GM19468 (cell line): ENCODE results near the gene GRAP2.
"Not testable (repeated sequence)": the region's sequence is repeated elsewhere in the genome, so short reads cannot be mapped to it uniquely, and the experiment has no call there.

Experiments
- ATAC-seq: cut with Tn5 transposase; IDR thresholded peaks from one replicate; pipeline ENCODE4 v1.9.1; 2021; ENCODE audit warnings: mild to moderate bottlenecking, moderate library complexity, moderate number of reproducible peaks; ENCODE audit not compliant: unreplicated experiment; ENCODE audit errors: extremely low read depth

Gene GRAP2

GRCh38 chr22:39896313-39896996 is 4.4 kb upstream of the GRAP2 start:
- no peak for ATAC-seq

GRCh38 chr22:39897841-39898240 is 3.0 kb upstream of the GRAP2 start:
- ATAC-seq, result no peak

GRCh38 chr22:39898997-39899396 is 1.9 kb upstream of the GRAP2 start:
- ATAC-seq, result peak; percentile 51

GRCh38 chr22:39901565-39902146 is 772 bp downstream of the GRAP2 start:
- no peak for ATAC-seq

GRCh38 chr22:39904024-39904423 is 3.1 kb downstream of the GRAP2 start:
- ATAC-seq, result not testable (repeated sequence)

- ATAC-seq, result no peak
Measured at GRCh38 chr22:39904862-39905261, 4.0 kb downstream of the GRAP2 start.

- ATAC-seq, result no peak
Measured at GRCh38 chr22:39905687-39906086, 4.8 kb downstream of the GRAP2 start.

GRCh38 chr22:39906207-39906606 is 5.3 kb downstream of the GRAP2 start:
- no peak for ATAC-seq

- ATAC-seq, result no peak
Measured at GRCh38 chr22:39907047-39907446, 6.2 kb downstream of the GRAP2 start.

GRCh38 chr22:39907605-39908097 is 6.8 kb downstream of the GRAP2 start:
- no peak for ATAC-seq

- no peak for ATAC-seq
Measured at GRCh38 chr22:39908136-39908535, 7.3 kb downstream of the GRAP2 start.

GRCh38 chr22:39908737-39909136 is 7.9 kb downstream of the GRAP2 start:
- ATAC-seq, result no peak

- ATAC-seq, result no peak
Measured at GRCh38 chr22:39910876-39911613, 10.2 kb downstream of the GRAP2 start.

- ATAC-seq, result no peak
Measured at GRCh38 chr22:39913321-39913720, 12.4 kb downstream of the GRAP2 start.

GRCh38 chr22:39913886-39914285 is 13.0 kb downstream of the GRAP2 start:
- no peak for ATAC-seq

- ATAC-seq, result no peak
Measured at GRCh38 chr22:39914584-39914983, 13.7 kb downstream of the GRAP2 start.

GRCh38 chr22:39915295-39915726 is 14.4 kb downstream of the GRAP2 start:
- ATAC-seq, result no peak

- ATAC-seq, result no peak
Measured at GRCh38 chr22:39916496-39916895, 15.6 kb downstream of the GRAP2 start.

- ATAC-seq, result no peak
Measured at GRCh38 chr22:39917197-39917643, 16.3 kb downstream of the GRAP2 start.

GRCh38 chr22:39917776-39918495 is 17.1 kb downstream of the GRAP2 start:
- ATAC-seq, result no peak
